ENCODE data around the gene UNKL.

GRCh38 chr16:1313721-1314369 is 100.7 kb downstream of the UNKL start:
- no peak for TF ChIP-seq PRDM1 (tag by site-specific recombination; IDR thresholded peaks at IDR 0.05)
- TF ChIP-seq CTCF (tag by site-specific recombination; IDR thresholded peaks at IDR 0.05), result no peak
- TF ChIP-seq, protein P1, sequence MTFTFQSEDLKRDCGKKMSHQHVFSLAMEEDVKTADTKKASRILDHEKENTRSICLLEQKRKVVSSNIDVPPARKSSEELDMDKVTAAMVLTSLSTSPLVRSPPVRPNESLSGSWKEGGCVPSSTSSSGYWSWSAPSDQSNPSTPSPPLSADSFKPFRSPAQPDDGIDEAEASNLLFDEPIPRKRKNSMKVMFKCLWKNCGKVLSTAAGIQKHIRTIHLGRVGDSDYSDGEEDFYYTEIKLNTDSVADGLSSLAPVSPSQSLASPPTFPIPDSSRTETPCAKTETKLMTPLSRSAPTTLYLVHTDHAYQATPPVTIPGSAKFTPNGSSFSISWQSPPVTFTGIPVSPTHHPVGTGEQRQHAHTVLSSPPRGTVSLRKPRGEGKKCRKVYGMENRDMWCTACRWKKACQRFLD (tag by site-specific recombination; IDR thresholded peaks at IDR 0.05), result no peak
- no peak for TF ChIP-seq ZNF670 (tag by site-specific recombination; IDR thresholded peaks at IDR 0.05; ENCODE audit: low read depth)
- TF ChIP-seq HOXA7 (CRISPR knock-in tag; IDR thresholded peaks at IDR 0.05; ENCODE audit: borderline replicate concordance), result no peak
- no peak for TF ChIP-seq ZNF561 (tag by site-specific recombination; IDR thresholded peaks at IDR 0.05; ENCODE audit: borderline replicate concordance)
